Keratinocyte (primary cell): ENCODE measurements around the gene MRPL49. TPM values are rescaled to one million over a fixed set of nuclear protein-coding genes. Genes with fewer than 3 reads are reported as not detected.
A peak's percentile ranks its signal among the peaks of the same experiment; 100 is the strongest.

Experiments used
- DNase-seq: peaks from one replicate; pipeline ENCODE4 v3.0.0-alpha.2; 2011; ENCODE audit warnings: low read depth, missing footprints, low spot score
- FAIRE-seq: peaks from 2 replicates; lab custom pipeline; 2011; peaks lifted over from hg19 to GRCh38; lab: Jason Lieb, UNC
- H2AFZ ChIP-seq: 2 replicates; pipeline ENCODE4 v1.6.0; 2012; ENCODE audit warnings: low read length, control low read depth, inconsistent platforms; ENCODE audit not compliant: control insufficient read depth
- H3K27ac ChIP-seq: 2 replicates; pipeline ENCODE4 v1.5.1; 2011; ENCODE audit warnings: low read length; ENCODE audit not compliant: control insufficient read depth, insufficient read depth
- H3K27me3 ChIP-seq: 3 replicates; pipeline ENCODE4 v1.6.0; 2011; ENCODE audit warnings: low read length; ENCODE audit not compliant: control insufficient read depth, insufficient read depth; ENCODE audit errors: extremely low read depth
- H3K36me3 ChIP-seq, 2 experiments: 2 replicates in 1 of 2; 3 replicates in 1 of 2; pipeline ENCODE4 v1.5.1; 2011; ENCODE audit warnings: low read length in 2 of 2, mild to moderate bottlenecking in 1 of 2; ENCODE audit not compliant: control insufficient read depth in 2 of 2, insufficient read depth in 2 of 2; ENCODE audit errors: extremely low read depth in 1 of 2
- H3K4me1 ChIP-seq: 3 replicates; pipeline ENCODE4 v1.5.1; 2011; ENCODE audit warnings: low read length; ENCODE audit not compliant: control insufficient read depth, insufficient read depth; ENCODE audit errors: extremely low read depth
- H3K4me2 ChIP-seq: 3 replicates; pipeline ENCODE4 v1.6.0; 2011; ENCODE audit warnings: low read depth, low read length; ENCODE audit not compliant: control insufficient read depth, insufficient read depth; ENCODE audit errors: extremely low read depth
- H3K4me3 ChIP-seq, 3 experiments: fragments of 200-600 bp in 1 of 3; sonication (generic) in 1 of 3; 2 replicates in 2 of 3; 3 replicates in 1 of 3; pipeline ENCODE4 v1.5.1; 2011 to 2016; ENCODE audit warnings: low read length in 3 of 3, mild to moderate bottlenecking in 3 of 3, control low read depth in 2 of 3, inconsistent platforms in 1 of 3, low read depth in 1 of 3, mixed read lengths in 1 of 3, mixed run types in 1 of 3, moderate library complexity in 1 of 3; ENCODE audit not compliant: control insufficient read depth in 2 of 3, insufficient read depth in 2 of 3; ENCODE audit errors: extremely low read depth in 1 of 3
- H3K79me2 ChIP-seq: 2 replicates; pipeline ENCODE4 v1.6.0; 2012; ENCODE audit warnings: low read length; ENCODE audit not compliant: control insufficient read depth, insufficient read depth
- H3K9ac ChIP-seq: 3 replicates; pipeline ENCODE4 v1.6.0; 2011; ENCODE audit warnings: low read length; ENCODE audit not compliant: control insufficient read depth, insufficient read depth; ENCODE audit errors: extremely low read depth
- H3K9me1 ChIP-seq: 3 replicates; pipeline ENCODE4 v1.6.0; 2011; ENCODE audit warnings: low read length; ENCODE audit not compliant: control insufficient read depth, insufficient read depth; ENCODE audit errors: extremely low read depth
- H3K9me3 ChIP-seq: 2 replicates; pipeline ENCODE4 v1.5.1; 2012; ENCODE audit warnings: low read depth, low read length; ENCODE audit not compliant: control insufficient read depth
- H4K20me1 ChIP-seq: 3 replicates; pipeline ENCODE4 v1.6.0; 2011; ENCODE audit warnings: low read length; ENCODE audit not compliant: control insufficient read depth, insufficient read depth; ENCODE audit errors: extremely low read depth
- CTCF ChIP-seq, 3 experiments: IDR thresholded peaks in 1 of 3; conservative IDR thresholded peaks in 1 of 3; optimal IDR thresholded peaks in 1 of 3; 2 replicates in 2 of 3; 3 replicates in 1 of 3; pipeline versions ENCODE3 to v1.5.1; 2011; ENCODE audit warnings: low read length in 3 of 3, mild to moderate bottlenecking in 3 of 3, moderate library complexity in 2 of 3, control low read depth in 1 of 3, inconsistent platforms in 1 of 3; ENCODE audit not compliant: insufficient read depth in 2 of 3; ENCODE audit errors: extremely low read depth in 1 of 3
- EZH2 ChIP-seq: IDR thresholded peaks from one replicate; pipeline ENCODE4 v1.6.1; 2012; ENCODE audit warnings: inconsistent platforms, mild to moderate bottlenecking, low read length, moderate library complexity
- dilution Hi-C: fragments of 300-500 bp; cut with MboI; formaldehyde crosslinking; loops from one replicate; pipeline ENCODE4 v1.7.0; 2020; ENCODE audit warnings: low sequenced_read_pairs; ENCODE audit not compliant: extremely low pct_ligation_motif_present
- polyA plus RNA-seq, 5 experiments: library from polyadenylated mRNA; depleted of rRNA in 3 of 5; stranded (reverse) in 3 of 5; stranded (forward) in 1 of 5; unstranded in 1 of 5; fragments of >200 nt; gene quantifications; 1 replicate in 1 of 5; 2 replicates in 3 of 5; 3 replicates in 1 of 5; pipeline versions ENCODE4 v1.2.1 to v1.2.3, GENCODE V29; 2011 to 2012; ENCODE audit warnings: missing spikeins in 2 of 5, low read depth in 1 of 5, low replicate concordance in 1 of 5

Gene MRPL49
- polyA plus RNA-seq, 1 donor (not counting 4 experiments of a cell fraction or from before 2014, with no cell fraction given): 49.6 TPM

- H3K36me3 ChIP-seq: peaks cover 0 to 2% of the 10 kb centered on the region in 2 experiments
- H3K79me2 ChIP-seq: peaks cover 11% of the 10 kb centered on the region
- FAIRE-seq (no peak), DNase-seq (no peak)
- dilution Hi-C loops: no loop called here
- peak overlapping the region; percentile 82 for H3K4me2 ChIP-seq
- TF ChIP-seq EZH2: no peak
- no peak for TF ChIP-seq CTCF (optimal IDR thresholded peaks at IDR 0.05 in 1 of 3, IDR thresholded peaks at IDR 0.05 in 1 of 3, conservative IDR thresholded peaks at IDR 0.05 in 1 of 3; ENCODE audit: extremely low read depth in 1 of 3, insufficient read depth in 2 of 3, low read length in 3 of 3)
- H3K9me1 ChIP-seq: no peaks in the 10 kb centered on the region
- no peaks in the 10 kb centered on the region for H3K27me3 ChIP-seq
- peak overlapping the region in 2 of 3 experiments; percentile 69 to 88 for H3K4me3 ChIP-seq
- H3K27ac ChIP-seq: peak overlapping the region; percentile 8
- peak overlapping the region; percentile 98 for H2AFZ ChIP-seq
- peaks cover 10% of the 10 kb centered on the region for H3K4me1 ChIP-seq
- no peaks in the 10 kb centered on the region for H4K20me1 ChIP-seq
- no peaks in the 10 kb centered on the region for H3K9me3 ChIP-seq
- H3K9ac ChIP-seq: peak overlapping the region; percentile 82
Observed at GRCh38 chr11:65095427-65095826, 26.7 kb upstream of the MRPL49 start.

- peak; percentile 39 for FAIRE-seq
Observed at GRCh38 chr11:65095974-65096806, 25.9 kb upstream of the MRPL49 start, which contains the start of gene VPS51. VPS51 (plus strand) TSS chr11:65096214; CDS start chr11:65096251, 37 bp downstream.

More at GRCh38 chr11:65095974-65096806, 25.9 kb upstream of the MRPL49 start, which contains the start of gene VPS51:
- Histone ChIP-seq H3K9me3 (no peaks in the 10 kb centered on the region), H3K36me3 (peaks cover 0 to 2% of the 10 kb centered on the region in 2 experiments), H3K27me3 (no peaks in the 10 kb centered on the region), H3K9me1 (no peaks in the 10 kb centered on the region), H3K9ac (peak within 1 kb of the TSS; percentile 82), H3K79me2 (peaks cover 11% of the 10 kb centered on the region), H4K20me1 (no peaks in the 10 kb centered on the region), H3K4me1 (peaks cover 10% of the 10 kb centered on the region), H3K4me2 (peak within 1 kb of the TSS; percentile 82), H2AFZ (peak within 1 kb of the TSS; percentile 98), H3K4me3 (peak within 1 kb of the TSS; percentile 69 to 88 (median 80)), H3K27ac (peak within 1 kb of the TSS; percentile 81)
- TF ChIP-seq EZH2: no peak
- TF ChIP-seq CTCF (optimal IDR thresholded peaks at IDR 0.05 in 1 of 3, IDR thresholded peaks at IDR 0.05 in 1 of 3, conservative IDR thresholded peaks at IDR 0.05 in 1 of 3; ENCODE audit: extremely low read depth in 1 of 3, insufficient read depth in 2 of 3, low read length in 3 of 3): no peak
- dilution Hi-C loops: no loop called here
- DNase-seq: no peak
